ENCODE measurements around the gene DPPA2.

DNA sequence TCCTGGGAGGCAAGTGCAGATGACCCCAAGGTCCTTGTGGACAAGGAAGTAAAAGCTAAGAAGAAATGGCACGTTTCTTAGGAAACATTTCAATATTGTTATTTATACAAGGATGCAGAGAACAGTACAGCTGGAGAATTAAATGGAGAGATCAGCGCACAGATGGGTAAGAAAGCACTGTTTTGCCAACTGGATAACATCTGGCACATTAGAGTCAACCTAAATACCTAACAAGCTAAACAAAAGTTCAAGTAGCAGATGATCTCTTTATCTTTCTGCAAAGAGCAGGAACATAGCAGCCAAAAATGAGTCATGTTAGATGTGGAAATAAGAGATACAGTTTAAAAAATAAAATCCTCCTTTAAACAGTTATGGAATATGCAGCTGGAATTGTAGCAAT lies 36.7 kb upstream of the DPPA2 start:
- TF ChIP-seq, protein P1, sequence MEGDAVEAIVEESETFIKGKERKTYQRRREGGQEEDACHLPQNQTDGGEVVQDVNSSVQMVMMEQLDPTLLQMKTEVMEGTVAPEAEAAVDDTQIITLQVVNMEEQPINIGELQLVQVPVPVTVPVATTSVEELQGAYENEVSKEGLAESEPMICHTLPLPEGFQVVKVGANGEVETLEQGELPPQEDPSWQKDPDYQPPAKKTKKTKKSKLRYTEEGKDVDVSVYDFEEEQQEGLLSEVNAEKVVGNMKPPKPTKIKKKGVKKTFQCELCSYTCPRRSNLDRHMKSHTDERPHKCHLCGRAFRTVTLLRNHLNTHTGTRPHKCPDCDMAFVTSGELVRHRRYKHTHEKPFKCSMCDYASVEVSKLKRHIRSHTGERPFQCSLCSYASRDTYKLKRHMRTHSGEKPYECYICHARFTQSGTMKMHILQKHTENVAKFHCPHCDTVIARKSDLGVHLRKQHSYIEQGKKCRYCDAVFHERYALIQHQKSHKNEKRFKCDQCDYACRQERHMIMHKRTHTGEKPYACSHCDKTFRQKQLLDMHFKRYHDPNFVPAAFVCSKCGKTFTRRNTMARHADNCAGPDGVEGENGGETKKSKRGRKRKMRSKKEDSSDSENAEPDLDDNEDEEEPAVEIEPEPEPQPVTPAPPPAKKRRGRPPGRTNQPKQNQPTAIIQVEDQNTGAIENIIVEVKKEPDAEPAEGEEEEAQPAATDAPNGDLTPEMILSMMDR (tag by site-specific recombination; IDR thresholded peaks at IDR 0.05): no peak
- TF ChIP-seq, protein P2, sequence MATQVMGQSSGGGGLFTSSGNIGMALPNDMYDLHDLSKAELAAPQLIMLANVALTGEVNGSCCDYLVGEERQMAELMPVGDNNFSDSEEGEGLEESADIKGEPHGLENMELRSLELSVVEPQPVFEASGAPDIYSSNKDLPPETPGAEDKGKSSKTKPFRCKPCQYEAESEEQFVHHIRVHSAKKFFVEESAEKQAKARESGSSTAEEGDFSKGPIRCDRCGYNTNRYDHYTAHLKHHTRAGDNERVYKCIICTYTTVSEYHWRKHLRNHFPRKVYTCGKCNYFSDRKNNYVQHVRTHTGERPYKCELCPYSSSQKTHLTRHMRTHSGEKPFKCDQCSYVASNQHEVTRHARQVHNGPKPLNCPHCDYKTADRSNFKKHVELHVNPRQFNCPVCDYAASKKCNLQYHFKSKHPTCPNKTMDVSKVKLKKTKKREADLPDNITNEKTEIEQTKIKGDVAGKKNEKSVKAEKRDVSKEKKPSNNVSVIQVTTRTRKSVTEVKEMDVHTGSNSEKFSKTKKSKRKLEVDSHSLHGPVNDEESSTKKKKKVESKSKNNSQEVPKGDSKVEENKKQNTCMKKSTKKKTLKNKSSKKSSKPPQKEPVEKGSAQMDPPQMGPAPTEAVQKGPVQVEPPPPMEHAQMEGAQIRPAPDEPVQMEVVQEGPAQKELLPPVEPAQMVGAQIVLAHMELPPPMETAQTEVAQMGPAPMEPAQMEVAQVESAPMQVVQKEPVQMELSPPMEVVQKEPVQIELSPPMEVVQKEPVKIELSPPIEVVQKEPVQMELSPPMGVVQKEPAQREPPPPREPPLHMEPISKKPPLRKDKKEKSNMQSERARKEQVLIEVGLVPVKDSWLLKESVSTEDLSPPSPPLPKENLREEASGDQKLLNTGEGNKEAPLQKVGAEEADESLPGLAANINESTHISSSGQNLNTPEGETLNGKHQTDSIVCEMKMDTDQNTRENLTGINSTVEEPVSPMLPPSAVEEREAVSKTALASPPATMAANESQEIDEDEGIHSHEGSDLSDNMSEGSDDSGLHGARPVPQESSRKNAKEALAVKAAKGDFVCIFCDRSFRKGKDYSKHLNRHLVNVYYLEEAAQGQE (tag by site-specific recombination; IDR thresholded peaks at IDR 0.05): no peak
- TF ChIP-seq ZNF146 (tag by site-specific recombination; IDR thresholded peaks at IDR 0.05) (no peak), SETDB1 (IDR thresholded peaks at IDR 0.05; ENCODE audit: insufficient read length, low read length) (no peak), ZFHX2 (tag by site-specific recombination; conservative IDR thresholded peaks at IDR 0.05) (no peak), KLF16 (tag by site-specific recombination; IDR thresholded peaks at IDR 0.05) (no peak), MYNN (tag by site-specific recombination; IDR thresholded peaks at IDR 0.05; ENCODE audit: borderline replicate concordance) (no peak), ZNF747 (tag by site-specific recombination; IDR thresholded peaks at IDR 0.05) (no peak), SP3 (tag by site-specific recombination; IDR thresholded peaks at IDR 0.05) (no peak), ZFP3 (tag by site-specific recombination; IDR thresholded peaks at IDR 0.05; ENCODE audit: low read depth) (no peak), SCRT1 (tag by site-specific recombination; IDR thresholded peaks at IDR 0.05; ENCODE audit: borderline replicate concordance) (no peak)
